Left renal cortex interstitium (tissue), 4 donors: ENCODE results near the gene PHF21B. TPM values are rescaled to one million over a fixed set of nuclear protein-coding genes. Genes with fewer than 3 reads are reported as not detected.

Experiments used
- DNase-seq, 4 donors: peaks; one replicate each; pipeline ENCODE4 v3.0.0-alpha.2; 2013; ENCODE audit warnings: low read depth in 4 of 4, low spot score in 2 of 4, missing footprints in 1 of 4
- polyA plus RNA-seq, 4 donors: library from polyadenylated mRNA; unstranded; fragments of 120-200 nt; gene quantifications; one replicate each; pipeline ENCODE4 v1.2.1, GENCODE V29; 2013; ENCODE audit not compliant: insufficient read length in 4 of 4

The PHF21B gene
- polyA plus RNA-seq, 4 donors = 3.6 to 8.9 (median 6.2) TPM

DNA sequence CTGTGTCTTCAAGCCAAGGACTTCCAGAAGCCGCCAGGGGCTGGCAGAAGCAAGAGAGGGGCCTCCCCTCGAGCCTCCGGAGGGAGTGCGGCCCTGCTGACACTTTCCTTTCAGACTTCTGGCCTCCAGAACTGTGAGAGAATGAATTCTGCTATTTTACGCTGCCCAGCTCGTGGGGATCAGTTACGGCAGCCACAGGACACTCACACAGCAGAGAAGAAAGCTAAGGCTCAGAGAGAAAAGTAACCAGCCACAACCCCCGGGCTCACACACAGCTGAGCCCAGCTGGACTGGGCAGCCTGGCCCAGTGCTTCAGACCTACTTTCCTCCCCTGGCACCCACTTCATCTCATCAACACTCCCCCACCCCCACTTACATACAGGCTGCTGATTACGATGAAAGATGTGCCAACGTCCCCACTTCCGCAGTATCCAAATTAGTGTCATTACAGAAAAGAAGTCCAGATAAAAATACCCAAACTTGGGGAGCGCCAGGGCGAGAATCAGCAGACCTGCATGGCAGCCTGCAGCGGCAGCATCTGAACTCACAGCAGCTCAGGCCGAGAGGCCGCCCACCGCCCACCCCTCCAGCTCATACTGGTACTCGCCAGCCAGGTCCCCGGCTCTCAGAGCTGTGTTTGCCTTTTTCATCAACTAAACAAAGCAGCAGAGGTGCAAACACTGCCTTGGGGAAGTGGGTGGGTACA lies 15.3 kb downstream of the PHF21B start:
- DNase-seq = no peak

GRCh38 chr22:44992166-44992565 lies 17.6 kb downstream of the PHF21B start:
- DNase-seq = no peak

- DNase-seq = no peak
These were observed 18.6 kb downstream of the PHF21B start for GRCh38 chr22:44991218-44991617.

GRCh38 chr22:44990810-44991209 lies 19.0 kb downstream of the PHF21B start:
- no peak for DNase-seq

GRCh38 chr22:44990328-44990727 lies 19.5 kb downstream of the PHF21B start:
- no peak for DNase-seq

DNA sequence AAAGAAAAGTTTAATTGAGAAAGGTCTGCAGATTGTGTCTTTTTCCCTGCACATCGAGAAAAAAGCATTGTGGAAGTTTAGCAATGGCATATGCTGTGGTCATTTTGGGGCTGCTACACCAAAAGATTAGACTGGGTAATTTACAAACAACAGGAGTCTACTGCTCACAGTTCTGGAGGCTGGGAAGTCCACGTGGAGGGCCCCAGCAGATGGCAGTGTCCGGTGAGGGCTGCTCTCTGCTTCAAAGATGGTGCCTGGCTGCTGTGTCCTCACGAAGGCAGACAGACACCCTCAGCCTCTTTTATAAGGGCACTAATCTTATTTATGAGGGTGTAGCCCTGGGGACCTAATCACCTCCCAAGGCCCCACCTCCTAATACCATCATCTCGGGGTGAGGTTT lies 21.1 kb downstream of the PHF21B start:
- DNase-seq = no peak

GRCh38 chr22:44986926-44987325 lies 22.9 kb downstream of the PHF21B start:
- peak in 1 of 4 donors; percentile 20 for DNase-seq

- no peak for DNase-seq
These were observed 23.8 kb downstream of the PHF21B start for GRCh38 chr22:44985906-44986527.

DNA sequence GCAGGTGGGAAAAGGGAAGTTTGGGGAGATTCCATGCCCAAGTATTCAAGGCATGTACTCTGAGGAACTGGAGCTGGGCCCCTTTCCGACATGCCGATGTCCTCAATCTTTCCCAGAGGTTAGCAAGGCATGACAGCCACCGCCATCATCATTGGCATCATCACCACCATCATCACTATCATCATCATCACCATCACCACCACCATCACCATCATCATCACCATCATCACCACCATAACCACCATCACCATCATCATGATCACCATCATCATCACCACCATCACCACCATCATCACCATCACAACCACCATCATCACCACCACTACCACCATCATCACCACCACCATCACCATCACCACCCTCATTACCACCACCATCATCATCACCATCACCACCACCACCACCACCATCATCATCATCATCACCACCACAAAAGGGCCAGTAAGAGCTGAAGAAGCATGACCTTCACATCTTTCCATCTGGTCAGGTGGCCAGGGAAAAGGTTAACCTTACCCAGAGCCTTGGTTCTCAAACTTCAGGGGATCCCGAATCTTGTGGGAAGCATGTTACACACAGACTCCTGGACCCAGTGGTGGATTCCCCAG lies 25.8 kb downstream of the PHF21B start:
- no peak for DNase-seq

DNA sequence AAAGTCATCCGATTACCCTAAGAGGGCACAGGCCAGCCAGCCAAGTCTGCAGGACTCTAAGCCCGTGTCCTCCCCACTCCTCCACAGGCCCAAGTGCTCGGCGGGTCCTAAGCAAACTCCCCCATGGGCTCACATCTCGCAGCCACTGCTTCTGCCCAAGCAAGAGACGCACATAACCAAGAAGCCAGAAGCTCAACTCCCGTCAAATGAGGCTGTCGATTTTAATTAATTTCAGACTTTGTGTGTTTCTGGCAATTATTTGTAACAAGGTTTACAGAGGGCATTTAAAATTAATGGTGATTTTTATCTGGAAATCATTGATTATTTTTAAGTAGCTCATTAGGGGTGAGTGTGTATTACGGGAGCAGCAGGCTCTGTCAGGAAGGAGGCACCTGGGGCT lies 27.4 kb downstream of the PHF21B start:
- no peak for DNase-seq

DNA sequence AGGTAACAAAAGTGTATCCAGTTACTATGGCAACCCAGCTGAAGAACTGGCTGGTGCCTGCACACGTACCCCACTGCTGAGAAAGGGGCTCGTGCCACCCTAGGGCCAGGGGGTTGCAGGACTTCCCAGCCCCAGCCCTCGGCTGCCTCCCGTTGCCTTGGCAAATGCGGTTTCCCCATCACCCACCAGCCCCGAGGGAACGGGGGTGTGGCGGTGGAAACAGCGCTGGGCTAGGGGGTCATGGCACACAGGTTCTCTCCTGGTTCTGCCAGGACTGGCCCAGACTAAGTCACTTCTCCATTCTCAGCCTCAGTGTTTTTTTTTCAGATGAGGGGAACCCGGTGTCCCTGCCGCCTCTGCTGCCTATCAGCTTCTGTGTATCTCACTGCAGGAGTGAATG lies 27.9 kb downstream of the PHF21B start:
- DNase-seq = no peak

- DNase-seq = no peak
These were observed 30.7 kb downstream of the PHF21B start for GRCh38 chr22:44979154-44979553.

DNA sequence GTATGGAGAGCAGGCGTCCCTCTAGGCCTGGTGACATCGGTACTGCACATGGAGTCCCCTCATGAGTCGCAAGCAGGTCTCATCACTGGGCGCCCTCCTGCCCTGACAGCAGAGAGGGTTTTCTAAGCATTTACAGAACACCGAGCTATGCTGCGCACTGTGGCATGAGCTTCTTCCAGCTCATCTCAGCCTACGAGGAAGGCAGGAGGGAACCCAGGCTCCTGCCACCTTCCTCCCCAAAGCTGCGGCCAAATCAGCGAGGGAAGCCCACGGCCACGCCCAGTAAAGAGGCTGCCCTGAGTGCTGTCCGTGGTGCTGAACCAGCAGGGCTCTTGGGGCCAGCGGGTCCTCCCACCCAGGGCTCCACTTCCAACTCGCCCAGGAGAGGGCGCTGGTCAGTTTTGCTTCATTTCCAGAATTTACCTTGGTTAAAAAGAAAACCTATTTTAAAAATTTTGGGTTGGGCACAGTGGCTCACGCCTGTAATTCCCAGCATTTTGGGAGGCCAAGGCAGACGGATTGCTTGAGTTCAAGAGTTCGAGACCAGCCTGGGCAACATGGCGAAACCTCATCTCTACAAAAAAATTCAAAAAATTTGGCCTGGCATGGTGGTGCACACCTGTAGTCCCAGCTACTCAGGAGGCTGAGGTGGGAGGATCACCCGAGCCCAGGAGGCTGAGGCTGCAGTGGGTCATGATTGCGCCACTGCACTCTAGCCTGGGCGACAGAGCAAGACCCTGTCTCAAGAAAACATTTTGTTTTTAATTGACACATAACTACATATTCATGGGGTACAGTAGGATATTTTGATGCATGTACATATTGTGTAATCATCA lies 34.2 kb downstream of the PHF21B start:
- DNase-seq = peak; percentile 73 to 92 (median 79)

- DNase-seq = no peak
These were observed 35.4 kb downstream of the PHF21B start for GRCh38 chr22:44974454-44974853.

GRCh38 chr22:44973829-44974228 lies 36.0 kb downstream of the PHF21B start:
- DNase-seq = no peak

- DNase-seq = no peak
These were observed 37.3 kb downstream of the PHF21B start for GRCh38 chr22:44972363-44973083.

- no peak for DNase-seq
These were observed 38.0 kb downstream of the PHF21B start for GRCh38 chr22:44971651-44972362.

- no peak for DNase-seq
These were observed 39.5 kb downstream of the PHF21B start for GRCh38 chr22:44970291-44970690.

DNA sequence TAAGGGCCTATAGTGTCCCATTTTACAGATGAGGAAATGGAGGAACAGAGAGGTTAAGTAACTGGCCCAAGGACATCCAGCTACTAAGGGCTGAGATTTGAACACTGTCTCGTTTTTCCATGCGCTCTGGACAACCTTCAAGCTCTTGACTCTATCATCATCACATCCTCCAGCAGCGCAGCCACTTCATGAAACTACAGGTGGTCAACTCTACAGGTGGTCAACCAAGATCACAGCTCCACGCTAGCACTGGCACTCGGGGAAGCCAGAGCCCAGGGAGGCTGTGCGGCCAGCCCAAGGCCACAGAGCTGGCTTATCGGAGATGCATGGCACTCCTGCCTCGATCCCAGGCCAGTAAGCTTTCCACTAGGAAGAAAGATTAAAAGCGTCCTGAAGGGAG lies 40.0 kb downstream of the PHF21B start:
- no peak for DNase-seq

GRCh38 chr22:44968736-44969135 lies 41.1 kb downstream of the PHF21B start:
- no peak for DNase-seq
